Measurements from ENCODE around the gene TNFRSF19.

The TNFRSF19 gene

DNA sequence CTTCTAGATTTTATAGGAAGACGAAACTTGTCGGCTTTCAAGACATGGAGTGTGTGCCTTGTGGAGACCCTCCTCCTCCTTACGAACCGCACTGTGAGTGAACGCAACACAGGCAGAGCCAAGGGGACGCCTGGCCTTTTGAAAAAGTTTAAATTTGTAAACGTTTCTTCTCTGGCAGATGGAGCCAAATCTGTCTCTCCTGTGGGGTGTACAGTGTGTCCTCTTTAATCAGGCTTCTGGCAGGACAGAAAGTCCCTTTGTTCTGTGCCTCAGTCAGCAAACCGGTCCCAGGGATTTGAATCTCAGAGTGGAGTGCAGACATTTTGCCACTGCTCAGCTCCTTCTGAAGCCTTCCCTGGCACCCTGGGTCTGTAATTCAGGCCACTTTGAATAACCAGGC is 56.5 kb downstream of the TNFRSF19 start (continued):
- TF ChIP-seq, protein P1, sequence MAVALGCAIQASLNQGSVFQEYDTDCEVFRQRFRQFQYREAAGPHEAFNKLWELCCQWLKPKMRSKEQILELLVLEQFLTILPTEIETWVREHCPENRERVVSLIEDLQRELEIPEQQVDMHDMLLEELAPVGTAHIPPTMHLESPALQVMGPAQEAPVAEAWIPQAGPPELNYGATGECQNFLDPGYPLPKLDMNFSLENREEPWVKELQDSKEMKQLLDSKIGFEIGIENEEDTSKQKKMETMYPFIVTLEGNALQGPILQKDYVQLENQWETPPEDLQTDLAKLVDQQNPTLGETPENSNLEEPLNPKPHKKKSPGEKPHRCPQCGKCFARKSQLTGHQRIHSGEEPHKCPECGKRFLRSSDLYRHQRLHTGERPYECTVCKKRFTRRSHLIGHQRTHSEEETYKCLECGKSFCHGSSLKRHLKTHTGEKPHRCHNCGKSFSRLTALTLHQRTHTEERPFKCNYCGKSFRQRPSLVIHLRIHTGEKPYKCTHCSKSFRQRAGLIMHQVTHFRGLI (tag by site-specific recombination; IDR thresholded peaks at IDR 0.05) = no peak
- TF ChIP-seq ZNF707 (tag by site-specific recombination; IDR thresholded peaks at IDR 0.05) (no peak), ZNF133 (tag by site-specific recombination; IDR thresholded peaks at IDR 0.05) (no peak), ZFHX2 (tag by site-specific recombination; conservative IDR thresholded peaks at IDR 0.05) (no peak), OVOL3 (tag by site-specific recombination; IDR thresholded peaks at IDR 0.05) (no peak), ZNF19 (tag by site-specific recombination; IDR thresholded peaks at IDR 0.05; ENCODE audit: low read depth) (no peak), ZNF266 (tag by site-specific recombination; IDR thresholded peaks at IDR 0.05; ENCODE audit: low read depth) (no peak), ZNF585B (tag by site-specific recombination; IDR thresholded peaks at IDR 0.05) (no peak), SCRT2 (tag by site-specific recombination; IDR thresholded peaks at IDR 0.05) (no peak), ZNF549 (tag by site-specific recombination; IDR thresholded peaks at IDR 0.05) (no peak), ZNF48 (tag by site-specific recombination; IDR thresholded peaks at IDR 0.05) (no peak), KLF7 (tag by site-specific recombination; IDR thresholded peaks at IDR 0.05; ENCODE audit: borderline replicate concordance) (no peak), ZNF473 (tag by site-specific recombination; IDR thresholded peaks at IDR 0.05) (no peak), ZNF239 (tag by site-specific recombination; IDR thresholded peaks at IDR 0.05) (no peak), ZNF423 (tag by site-specific recombination; IDR thresholded peaks at IDR 0.05) (no peak), ZNF514 (tag by site-specific recombination; IDR thresholded peaks at IDR 0.05) (no peak)

DNA sequence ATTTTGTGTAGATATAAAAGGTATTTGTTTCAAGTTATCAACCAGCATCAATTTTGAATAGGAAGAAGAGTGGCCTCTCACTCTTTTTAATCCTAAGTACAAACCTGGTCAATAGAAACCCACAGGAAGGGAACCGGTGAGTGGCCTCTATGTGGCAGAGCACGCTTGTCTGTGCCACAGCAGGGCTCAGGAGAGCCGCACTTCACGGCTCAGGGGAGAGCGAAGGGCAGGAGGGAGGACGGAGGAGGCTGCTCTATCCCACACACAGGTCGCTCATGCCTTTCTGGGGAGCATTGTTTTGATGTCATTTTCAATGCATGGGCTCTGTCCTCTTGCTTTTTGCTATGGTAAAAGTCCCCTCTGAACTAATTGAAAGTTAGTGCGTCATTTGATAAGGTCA is 57.2 kb downstream of the TNFRSF19 start:
- H3K27ac ChIP-seq (ENCODE audit: extremely low read depth, low read depth, low read length) = no peak overlapping the region
- no peak overlapping the region for H3K4me3 ChIP-seq (ENCODE audit: low read depth, low read length)
- peaks cover 27% of the 10 kb centered on the region for H3K4me1 ChIP-seq (ENCODE audit: control insufficient read depth, insufficient read depth, low read length)
- POLR2A ChIA-PET = no interaction called here
- CTCF ChIA-PET = no interaction called here
- no peaks in the 10 kb centered on the region for H3K36me3 ChIP-seq (ENCODE audit: control insufficient read depth in 2 of 2, insufficient read depth in 1 of 2, low read length in 2 of 2)
- no peaks in the 10 kb centered on the region for H3K9me3 ChIP-seq (ENCODE audit: control insufficient read depth, insufficient read depth, low read depth, low read length)
- TF ChIP-seq RBAK (tag by site-specific recombination; IDR thresholded peaks at IDR 0.05) = no peak
- TF ChIP-seq ZNF571 (tag by site-specific recombination; IDR thresholded peaks at IDR 0.05) = no peak

DNA sequence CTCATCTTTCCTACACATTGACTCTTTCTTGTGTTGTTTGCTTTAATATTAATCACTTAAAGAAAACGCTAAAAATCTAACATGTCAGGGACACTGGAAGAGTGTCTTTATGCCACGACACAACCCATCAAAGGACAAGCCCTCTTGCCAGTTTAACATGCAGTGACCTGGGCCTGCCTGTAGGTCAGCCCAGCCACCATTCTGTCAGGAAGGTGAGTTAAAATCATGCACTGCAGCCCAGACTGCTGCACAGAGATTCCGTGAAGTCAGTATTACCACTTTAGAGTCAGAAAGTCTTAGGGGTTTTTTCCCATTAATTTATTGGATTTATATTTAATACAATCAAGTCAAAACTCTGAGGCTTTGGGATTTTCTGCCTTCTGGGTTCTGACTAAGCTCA is 58.0 kb downstream of the TNFRSF19 start:
- ChIA-PET CTCF (interaction anchor here (0.7 kb wide), 1 partner anchor 583 kb away, joined by 4 read pairs; no protein-coding TSS in a partner anchor), POLR2A (no interaction called here)
- H3K4me1 ChIP-seq (ENCODE audit: control insufficient read depth, insufficient read depth, low read length) = peaks cover 29% of the 10 kb centered on the region
- no peaks in the 10 kb centered on the region for H3K9me3 ChIP-seq (ENCODE audit: control insufficient read depth, insufficient read depth, low read depth, low read length)
- TF ChIP-seq ZBTB7A (tag by site-specific recombination; IDR thresholded peaks at IDR 0.05; ENCODE audit: low read depth) (no peak), FEZF1 (tag by site-specific recombination; IDR thresholded peaks at IDR 0.05) (no peak), ZNF548 (tag by site-specific recombination; IDR thresholded peaks at IDR 0.05) (no peak), KLF10 (tag by site-specific recombination; IDR thresholded peaks at IDR 0.05) (no peak), REPIN1 (tag by site-specific recombination; IDR thresholded peaks at IDR 0.05; ENCODE audit: low read depth) (no peak), ZNF24 (tag by site-specific recombination; IDR thresholded peaks at IDR 0.05) (no peak)
- TF ChIP-seq, protein P2, sequence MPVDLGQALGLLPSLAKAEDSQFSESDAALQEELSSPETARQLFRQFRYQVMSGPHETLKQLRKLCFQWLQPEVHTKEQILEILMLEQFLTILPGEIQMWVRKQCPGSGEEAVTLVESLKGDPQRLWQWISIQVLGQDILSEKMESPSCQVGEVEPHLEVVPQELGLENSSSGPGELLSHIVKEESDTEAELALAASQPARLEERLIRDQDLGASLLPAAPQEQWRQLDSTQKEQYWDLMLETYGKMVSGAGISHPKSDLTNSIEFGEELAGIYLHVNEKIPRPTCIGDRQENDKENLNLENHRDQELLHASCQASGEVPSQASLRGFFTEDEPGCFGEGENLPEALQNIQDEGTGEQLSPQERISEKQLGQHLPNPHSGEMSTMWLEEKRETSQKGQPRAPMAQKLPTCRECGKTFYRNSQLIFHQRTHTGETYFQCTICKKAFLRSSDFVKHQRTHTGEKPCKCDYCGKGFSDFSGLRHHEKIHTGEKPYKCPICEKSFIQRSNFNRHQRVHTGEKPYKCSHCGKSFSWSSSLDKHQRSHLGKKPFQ (tag by site-specific recombination; IDR thresholded peaks at IDR 0.05) = no peak
- H3K4me3 ChIP-seq (ENCODE audit: low read depth, low read length) = no peak overlapping the region
- no peak overlapping the region for H3K27ac ChIP-seq (ENCODE audit: extremely low read depth, low read depth, low read length)
- H3K36me3 ChIP-seq (ENCODE audit: control insufficient read depth in 2 of 2, insufficient read depth in 1 of 2, low read length in 2 of 2) = no peaks in the 10 kb centered on the region

Data from HEK293 (cell line).